Thoracic aorta (tissue), 2 donors: ENCODE results near the gene LMBR1. TPM values are rescaled to one million over a fixed set of nuclear protein-coding genes. Genes with fewer than 3 reads are reported as not detected.

Experiments
- ATAC-seq: fragments of 150-250 bp; one replicate; pipeline ENCODE4 v1.8.0; 2017; ENCODE audit warnings: low read depth; ENCODE audit not compliant: insufficient number of reproducible peaks, low FRiP score
- DNase-seq: peaks from one replicate; pipeline ENCODE4 v3.0.0-alpha.2; 2020; ENCODE audit warnings: low spot score
- H3K27ac ChIP-seq, 2 donors: fragments of 200-600 bp; sonication (generic); 1 replicate in 1 of 2; 2 replicates in 1 of 2; pipeline ENCODE4 v1.5.1; 2016; ENCODE audit warnings: mild to moderate bottlenecking in 2 of 2, moderate library complexity in 2 of 2
- H3K27me3 ChIP-seq: fragments of 200-600 bp; sonication (generic); replicated peaks from 2 replicates; pipeline ENCODE4 v1.6.0; 2016; ENCODE audit warnings: mild to moderate bottlenecking; ENCODE audit not compliant: insufficient read depth
- H3K36me3 ChIP-seq: fragments of 200-600 bp; sonication (generic); one replicate; pipeline ENCODE4 v1.5.1; 2016
- H3K4me1 ChIP-seq, 2 donors: fragments of 200-600 bp; sonication (generic); 1 replicate in 1 of 2; 2 replicates in 1 of 2; pipeline versions ENCODE4 v1.5.1 to v1.6.0; 2016; ENCODE audit warnings: low read depth in 2 of 2, mild to moderate bottlenecking in 1 of 2; ENCODE audit not compliant: control insufficient read depth in 1 of 2
- H3K4me3 ChIP-seq: fragments of 200-600 bp; sonication (generic); 2 replicates; pipeline ENCODE4 v1.5.1; 2016; ENCODE audit warnings: mild to moderate bottlenecking
- H3K9me3 ChIP-seq: fragments of 200-600 bp; sonication (generic); 2 replicates; pipeline ENCODE4 v1.5.1; 2016
- CTCF ChIP-seq: fragments of 200-600 bp; sonication (generic); IDR thresholded peaks from one replicate; pipeline ENCODE4 v1.5.1; 2019; ENCODE audit warnings: antibody characterized with exemption
- total RNA-seq, 2 donors: library from RNA; depleted of rRNA; stranded (reverse); fragments of >200 nt; gene quantifications; one replicate each; pipeline versions ENCODE4 v1.1.0 to v1.2.3, GENCODE V29; 2016

Gene LMBR1
- total RNA-seq, 2 donors from 2014 or later: 54.3 to 56.6 TPM

GRCh38 chr7:156777364-156778069, 115.5 kb downstream of the LMBR1 start:
- no peak overlapping the region for H3K4me3 ChIP-seq
- H3K27ac ChIP-seq: no peak overlapping the region
- no peak for TF ChIP-seq CTCF
- H3K27me3 ChIP-seq: no peaks in the 10 kb centered on the region
- peaks cover 0 to 9% of the 10 kb centered on the region in 2 donors for H3K4me1 ChIP-seq
- H3K36me3 ChIP-seq: no peaks in the 10 kb centered on the region
- DNase-seq (no peak), ATAC-seq (no peak)
- no peaks in the 10 kb centered on the region for H3K9me3 ChIP-seq

- DNase-seq (no peak), ATAC-seq (no peak)
- no peak overlapping the region for H3K27ac ChIP-seq
- H3K36me3 ChIP-seq: no peaks in the 10 kb centered on the region
- peaks cover 0 to 12% of the 10 kb centered on the region in 2 donors for H3K4me1 ChIP-seq
- TF ChIP-seq CTCF: no peak
- H3K4me3 ChIP-seq: no peak overlapping the region
- no peaks in the 10 kb centered on the region for H3K9me3 ChIP-seq
- H3K27me3 ChIP-seq: no peaks in the 10 kb centered on the region
Observed at GRCh38 chr7:156776527-156776926, 116.5 kb downstream of the LMBR1 start.

- DNase-seq: no peak
- Histone ChIP-seq H3K27ac (no peak overlapping the region), H3K4me1 (peaks cover 0 to 14% of the 10 kb centered on the region in 2 donors), H3K27me3 (no peaks in the 10 kb centered on the region), H3K4me3 (no peak overlapping the region), H3K9me3 (no peaks in the 10 kb centered on the region), H3K36me3 (no peaks in the 10 kb centered on the region)
- no peak for ATAC-seq
- no peak for TF ChIP-seq CTCF
Observed at GRCh38 chr7:156773966-156774365, 119.0 kb downstream of the LMBR1 start.

- no peak for ATAC-seq
Observed at GRCh38 chr7:156772725-156773124, 120.3 kb downstream of the LMBR1 start.

More at GRCh38 chr7:156772725-156773124, 120.3 kb downstream of the LMBR1 start:
- no peaks in the 10 kb centered on the region for H3K27me3 ChIP-seq
- no peaks in the 10 kb centered on the region for H3K36me3 ChIP-seq
- H3K4me3 ChIP-seq: no peak overlapping the region
- no peak for DNase-seq
- no peaks in the 10 kb centered on the region for H3K9me3 ChIP-seq
- H3K4me1 ChIP-seq: peaks cover 0 to 14% of the 10 kb centered on the region in 2 donors
- H3K27ac ChIP-seq: no peak overlapping the region
- TF ChIP-seq CTCF: no peak
